ENCODE data around the gene MGME1. TPM values are rescaled to one million over a fixed set of nuclear protein-coding genes. Genes with fewer than 3 reads are reported as not detected.
"Not testable (repeated sequence)": the region's sequence is repeated elsewhere in the genome, so short reads cannot be mapped to it uniquely, and the experiment has no call there.

MGME1 gene
- total RNA-seq, 1 donor from 2014 or later = 8.5 TPM

- no peak for DNase-seq (ENCODE audit: low spot score)
Measured at GRCh38 chr20:18020931-18021330, 52.1 kb downstream of the MGME1 start.

- no peak for DNase-seq (ENCODE audit: low spot score)
Measured at GRCh38 chr20:18024606-18025127, 55.8 kb downstream of the MGME1 start.

- not testable (repeated sequence) for DNase-seq (ENCODE audit: low spot score)
Measured at GRCh38 chr20:18027011-18027410, 58.2 kb downstream of the MGME1 start.

- DNase-seq (ENCODE audit: low spot score) = no peak
Measured at GRCh38 chr20:18030020-18030419, 61.2 kb downstream of the MGME1 start.

- DNase-seq (ENCODE audit: low spot score) = no peak
Measured at GRCh38 chr20:18031050-18031449, 62.2 kb downstream of the MGME1 start.

- no peak for DNase-seq (ENCODE audit: low spot score)
Measured at GRCh38 chr20:18031888-18032509, 63.2 kb downstream of the MGME1 start.

GRCh38 chr20:18032977-18033892 lies 64.4 kb downstream of the MGME1 start:
- no peak for DNase-seq (ENCODE audit: low spot score)

GRCh38 chr20:18034039-18034438 lies 65.2 kb downstream of the MGME1 start:
- DNase-seq (ENCODE audit: low spot score) = no peak

GRCh38 chr20:18039063-18039462 lies 70.2 kb downstream of the MGME1 start:
- no peak for DNase-seq (ENCODE audit: low spot score)

Other genes with a start within 250 kb of the MGME1 start
- 64.5 TPM for gene SNX5, start 224 bp upstream of the MGME1 start, total RNA-seq
- 11.1 TPM for gene OVOL2, start 88.9 kb downstream of the MGME1 start, total RNA-seq
- 16.6 TPM for gene KAT14, start 168.8 kb downstream of the MGME1 start, total RNA-seq
- 21.8 TPM for gene PET117, start 168.8 kb downstream of the MGME1 start, total RNA-seq